DMS153 treated with DMSO at 0.1 percent for 48 hours (cell line): ENCODE results near the gene BORCS8.
"Not testable (repeated sequence)": the region's sequence is repeated elsewhere in the genome, so short reads cannot be mapped to it uniquely, and the experiment has no call there.

Source experiments
- DNase-seq: peaks from one replicate; lab custom pipeline; 2025; ENCODE audit not compliant: unreplicated experiment; lab: John Stamatoyannopoulos, UW

Gene BORCS8

GRCh38 chr19:19151418-19151817, 40.5 kb downstream of the BORCS8 start:
- DNase-seq: no peak

- no peak for DNase-seq
These were observed 42.5 kb downstream of the BORCS8 start for GRCh38 chr19:19149435-19149834.

- DNase-seq: not testable (repeated sequence)
These were observed 43.4 kb downstream of the BORCS8 start for GRCh38 chr19:19148504-19148903.

GRCh38 chr19:19147344-19147743, 44.6 kb downstream of the BORCS8 start:
- DNase-seq: no peak

GRCh38 chr19:19146865-19147264, 45.1 kb downstream of the BORCS8 start:
- DNase-seq: no peak

GRCh38 chr19:19145684-19146608, 46.0 kb downstream of the BORCS8 start:
- DNase-seq: peak; percentile 55

GRCh38 chr19:19145281-19145680, 46.7 kb downstream of the BORCS8 start:
- DNase-seq: no peak

GRCh38 chr19:19142347-19142746, 49.6 kb downstream of the BORCS8 start:
- no peak for DNase-seq

GRCh38 chr19:19140476-19140875, 51.5 kb downstream of the BORCS8 start:
- DNase-seq: no peak

GRCh38 chr19:19139876-19140229, 52.1 kb downstream of the BORCS8 start:
- DNase-seq: no peak

GRCh38 chr19:19138109-19138981, 53.6 kb downstream of the BORCS8 start, which contains the start of gene TMEM161A:
Gene TMEM161A (minus strand): TSS chr19:19138478. CDS start chr19:19138428, 50 bp downstream.
- DNase-seq: peak; percentile 84

- DNase-seq: no peak
These were observed 54.3 kb downstream of the BORCS8 start for GRCh38 chr19:19137556-19138108.

- not testable (repeated sequence) for DNase-seq
These were observed 56.2 kb downstream of the BORCS8 start for GRCh38 chr19:19135713-19136112.

- no peak for DNase-seq
These were observed 57.2 kb downstream of the BORCS8 start for GRCh38 chr19:19134687-19135158.

- no peak for DNase-seq
These were observed 58.0 kb downstream of the BORCS8 start for GRCh38 chr19:19133985-19134384.

GRCh38 chr19:19132912-19133311, 59.0 kb downstream of the BORCS8 start:
- no peak for DNase-seq

- DNase-seq: no peak
These were observed 60.0 kb downstream of the BORCS8 start for GRCh38 chr19:19131989-19132388.
